8988T (cell line): ENCODE results near the gene BPIFB6.
A peak's percentile ranks its signal among the peaks of the same experiment; 100 is the strongest.

Experiments used
- DNase-seq: peaks from one replicate; pipeline ENCODE4 v3.0.0; 2011

BPIFB6 gene

GRCh38 chr20:33064572-33065287, 33.3 kb downstream of the BPIFB6 start:
- no peak for DNase-seq

- no peak for DNase-seq
Measured at GRCh38 chr20:33065785-33066184, 34.3 kb downstream of the BPIFB6 start.

GRCh38 chr20:33067806-33068205, 36.4 kb downstream of the BPIFB6 start:
- DNase-seq: no peak

GRCh38 chr20:33068251-33068939, 36.9 kb downstream of the BPIFB6 start:
- DNase-seq: no peak

GRCh38 chr20:33069673-33070072, 38.2 kb downstream of the BPIFB6 start:
- no peak for DNase-seq

GRCh38 chr20:33070111-33071053, 38.9 kb downstream of the BPIFB6 start:
- DNase-seq: no peak

- no peak for DNase-seq
Measured at GRCh38 chr20:33071198-33071597, 39.8 kb downstream of the BPIFB6 start.

- no peak for DNase-seq
Measured at GRCh38 chr20:33072362-33072761, 40.9 kb downstream of the BPIFB6 start.

GRCh38 chr20:33072813-33073212, 41.4 kb downstream of the BPIFB6 start:
- DNase-seq: no peak

GRCh38 chr20:33074675-33075074, 43.2 kb downstream of the BPIFB6 start:
- no peak for DNase-seq

GRCh38 chr20:33075281-33075680, 43.8 kb downstream of the BPIFB6 start:
- no peak for DNase-seq

GRCh38 chr20:33076662-33077372, 45.4 kb downstream of the BPIFB6 start:
- peak; percentile 61 for DNase-seq

GRCh38 chr20:33079259-33079658, 47.8 kb downstream of the BPIFB6 start, which contains the start of gene BPIFB4:
TSS of gene BPIFB4 (plus strand) at chr20:33079643. CDS start at chr20:33081527, 1,884 bp downstream.
- DNase-seq: no peak

- no peak for DNase-seq
Measured at GRCh38 chr20:33081411-33082154, 50.1 kb downstream of the BPIFB6 start.

- no peak for DNase-seq
Measured at GRCh38 chr20:33082546-33082945, 51.1 kb downstream of the BPIFB6 start.

- no peak for DNase-seq
Measured at GRCh38 chr20:33083544-33084340, 52.3 kb downstream of the BPIFB6 start.

GRCh38 chr20:33084722-33085121, 53.3 kb downstream of the BPIFB6 start:
- no peak for DNase-seq

GRCh38 chr20:33086052-33086722, 54.7 kb downstream of the BPIFB6 start:
- no peak for DNase-seq

- no peak for DNase-seq
Measured at GRCh38 chr20:33091147-33091546, 59.7 kb downstream of the BPIFB6 start.

- no peak for DNase-seq
Measured at GRCh38 chr20:33091693-33092092, 60.2 kb downstream of the BPIFB6 start.
